K562 (cell line): ENCODE data around the gene LPCAT3.

ENCODE experiments used
- BHLHE40 ChIP-seq: IDR thresholded peaks from 2 replicates; pipeline ENCODE4 v1.6.1; 2011; ENCODE audit warnings: low read length, improper control_type of control experiment
- CBX2 ChIP-seq: fragments of 200-600 bp; sonication (generic); IDR thresholded peaks from one replicate; pipeline ENCODE4 v1.6.1; 2012; ENCODE audit warnings: mild to moderate bottlenecking, low read length, inconsistent platforms; ENCODE audit not compliant: insufficient read depth, poor library complexity, severe bottlenecking
- CBX3 ChIP-seq, 2 experiments: IDR thresholded peaks; 1 replicate in 1 of 2; 2 replicates in 1 of 2; pipeline ENCODE4 v1.6.1; 2012; ENCODE audit warnings: inconsistent platforms in 2 of 2, low read length in 2 of 2, borderline replicate concordance in 1 of 2, control low read depth in 1 of 2
- FOXM1 ChIP-seq, 2 experiments: fragments of 450-650 bp in 1 of 2; sonication (generic) in 1 of 2; formaldehyde crosslinking in 1 of 2; IDR thresholded peaks; 2 replicates each; pipeline versions ENCODE4 v1.6.1 to v1.9.0; 2017 to 2022; ENCODE audit warnings: low read depth in 2 of 2, mild to moderate bottlenecking in 2 of 2, missing genetic modification reagents in 1 of 2, moderate library complexity in 1 of 2
- HDAC3 ChIP-seq: fragments of 450-650 bp; IDR thresholded peaks from 2 replicates; pipeline ENCODE4 v1.6.1; 2018; ENCODE audit warnings: borderline replicate concordance, mild to moderate bottlenecking, moderate library complexity; ENCODE audit not compliant: partially characterized antibody
- SAFB ChIP-seq: fragments of 200-400 bp; formaldehyde crosslinking; IDR thresholded peaks from 2 replicates; pipeline ENCODE4 v1.6.1; 2017; ENCODE audit warnings: low read depth, low read length, borderline replicate concordance
- TBP ChIP-seq: optimal IDR thresholded peaks from 2 replicates; pipeline ENCODE3; 2011; ENCODE audit warnings: low read depth, low read length, improper control_type of control experiment
- ZNF239 ChIP-seq: fragments of 250-450 bp; sonication (Bioruptor Pico); IDR thresholded peaks from 2 replicates; pipeline ENCODE4 v1.4.0; 2020; ENCODE audit warnings: mild to moderate bottlenecking
- ZNF311 ChIP-seq: fragments of 250-450 bp; sonication (Bioruptor Pico); IDR thresholded peaks from 2 replicates; pipeline ENCODE4 v1.4.0; 2020; ENCODE audit warnings: mild to moderate bottlenecking, moderate library complexity
- TF ChIP-seq, protein P1 (sequence below): fragments of 450-650 bp; formaldehyde crosslinking; IDR thresholded peaks from 2 replicates; pipeline ENCODE4 v1.4.0; 2022; ENCODE audit warnings: missing genetic modification characterization
- TF ChIP-seq, protein P2 (sequence below): fragments of 150-350 bp; IDR thresholded peaks from 2 replicates; pipeline ENCODE4 v1.6.1; 2014; ENCODE audit warnings: low read depth, mild to moderate bottlenecking, low read length, borderline replicate concordance
- TF ChIP-seq, protein P3 (sequence below): sonication (generic); formaldehyde crosslinking; IDR thresholded peaks from 2 replicates; pipeline ENCODE4 v1.8.1; 2023; ENCODE audit warnings: mild to moderate bottlenecking, missing genetic modification reagents
- TF ChIP-seq, protein P4 (sequence below), 2 experiments: fragments of 250-450 bp in 1 of 2; fragments of 450-650 bp in 1 of 2; sonication (Bioruptor Pico) in 1 of 2; IDR thresholded peaks; 2 replicates each; pipeline versions ENCODE4 v1.6.1 to v1.8.0; 2016 to 2021; ENCODE audit warnings: mild to moderate bottlenecking in 2 of 2, moderate library complexity in 2 of 2, missing compliant biosample characterization in 1 of 2, missing genetic modification characterization in 1 of 2

DNA sequence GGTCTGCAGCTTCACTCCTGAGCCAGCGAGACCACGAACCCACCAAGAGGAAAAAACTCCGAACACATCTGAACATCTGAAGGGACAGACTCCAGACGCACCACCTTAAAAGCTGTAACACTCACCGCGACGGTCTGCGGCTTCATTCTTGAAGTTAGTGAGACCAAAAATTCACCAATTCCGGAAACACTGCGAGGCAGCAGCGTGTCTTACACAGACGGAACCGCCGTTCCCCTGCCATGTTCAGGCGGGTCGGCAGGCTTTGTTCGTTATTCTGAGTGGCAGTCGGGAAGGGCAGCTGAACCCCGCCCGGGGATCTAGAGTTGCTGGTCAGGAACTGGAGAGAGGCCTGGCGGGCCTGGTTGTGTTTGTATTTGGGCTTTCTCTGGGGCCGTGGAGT is 20.3 kb upstream of the LPCAT3 start:
- TF ChIP-seq ZNF239 (CRISPR knock-in tag) (no peak), SAFB (no peak), ZNF311 (CRISPR knock-in tag) (no peak), BHLHE40 (no peak), CBX3 (IDR thresholded peaks at IDR 0.05; ENCODE audit: borderline replicate concordance in 1 of 2, low read length in 2 of 2) (no peak), TBP (no peak), FOXM1 (IDR thresholded peaks at IDR 0.05; ENCODE audit: low read depth) (no peak), FOXM1 (CRISPR knock-in tag; IDR thresholded peaks at IDR 0.05; ENCODE audit: low read depth) (no peak), CBX2 (no peak), HDAC3 (no peak)
- TF ChIP-seq, protein P1, sequence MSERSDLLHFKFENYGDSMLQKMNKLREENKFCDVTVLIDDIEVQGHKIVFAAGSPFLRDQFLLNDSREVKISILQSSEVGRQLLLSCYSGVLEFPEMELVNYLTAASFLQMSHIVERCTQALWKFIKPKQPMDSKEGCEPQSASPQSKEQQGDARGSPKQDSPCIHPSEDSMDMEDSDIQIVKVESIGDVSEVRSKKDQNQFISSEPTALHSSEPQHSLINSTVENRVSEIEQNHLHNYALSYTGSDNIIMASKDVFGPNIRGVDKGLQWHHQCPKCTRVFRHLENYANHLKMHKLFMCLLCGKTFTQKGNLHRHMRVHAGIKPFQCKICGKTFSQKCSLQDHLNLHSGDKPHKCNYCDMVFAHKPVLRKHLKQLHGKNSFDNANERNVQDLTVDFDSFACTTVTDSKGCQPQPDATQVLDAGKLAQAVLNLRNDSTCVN (CRISPR knock-in tag): no peak
- TF ChIP-seq, protein P2, sequence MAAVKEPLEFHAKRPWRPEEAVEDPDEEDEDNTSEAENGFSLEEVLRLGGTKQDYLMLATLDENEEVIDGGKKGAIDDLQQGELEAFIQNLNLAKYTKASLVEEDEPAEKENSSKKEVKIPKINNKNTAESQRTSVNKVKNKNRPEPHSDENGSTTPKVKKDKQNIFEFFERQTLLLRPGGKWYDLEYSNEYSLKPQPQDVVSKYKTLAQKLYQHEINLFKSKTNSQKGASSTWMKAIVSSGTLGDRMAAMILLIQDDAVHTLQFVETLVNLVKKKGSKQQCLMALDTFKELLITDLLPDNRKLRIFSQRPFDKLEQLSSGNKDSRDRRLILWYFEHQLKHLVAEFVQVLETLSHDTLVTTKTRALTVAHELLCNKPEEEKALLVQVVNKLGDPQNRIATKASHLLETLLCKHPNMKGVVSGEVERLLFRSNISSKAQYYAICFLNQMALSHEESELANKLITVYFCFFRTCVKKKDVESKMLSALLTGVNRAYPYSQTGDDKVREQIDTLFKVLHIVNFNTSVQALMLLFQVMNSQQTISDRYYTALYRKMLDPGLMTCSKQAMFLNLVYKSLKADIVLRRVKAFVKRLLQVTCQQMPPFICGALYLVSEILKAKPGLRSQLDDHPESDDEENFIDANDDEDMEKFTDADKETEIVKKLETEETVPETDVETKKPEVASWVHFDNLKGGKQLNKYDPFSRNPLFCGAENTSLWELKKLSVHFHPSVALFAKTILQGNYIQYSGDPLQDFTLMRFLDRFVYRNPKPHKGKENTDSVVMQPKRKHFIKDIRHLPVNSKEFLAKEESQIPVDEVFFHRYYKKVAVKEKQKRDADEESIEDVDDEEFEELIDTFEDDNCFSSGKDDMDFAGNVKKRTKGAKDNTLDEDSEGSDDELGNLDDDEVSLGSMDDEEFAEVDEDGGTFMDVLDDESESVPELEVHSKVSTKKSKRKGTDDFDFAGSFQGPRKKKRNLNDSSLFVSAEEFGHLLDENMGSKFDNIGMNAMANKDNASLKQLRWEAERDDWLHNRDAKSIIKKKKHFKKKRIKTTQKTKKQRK: no peak
- TF ChIP-seq, protein P3, sequence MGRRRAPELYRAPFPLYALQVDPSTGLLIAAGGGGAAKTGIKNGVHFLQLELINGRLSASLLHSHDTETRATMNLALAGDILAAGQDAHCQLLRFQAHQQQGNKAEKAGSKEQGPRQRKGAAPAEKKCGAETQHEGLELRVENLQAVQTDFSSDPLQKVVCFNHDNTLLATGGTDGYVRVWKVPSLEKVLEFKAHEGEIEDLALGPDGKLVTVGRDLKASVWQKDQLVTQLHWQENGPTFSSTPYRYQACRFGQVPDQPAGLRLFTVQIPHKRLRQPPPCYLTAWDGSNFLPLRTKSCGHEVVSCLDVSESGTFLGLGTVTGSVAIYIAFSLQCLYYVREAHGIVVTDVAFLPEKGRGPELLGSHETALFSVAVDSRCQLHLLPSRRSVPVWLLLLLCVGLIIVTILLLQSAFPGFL: no peak
- TF ChIP-seq, protein P4, sequence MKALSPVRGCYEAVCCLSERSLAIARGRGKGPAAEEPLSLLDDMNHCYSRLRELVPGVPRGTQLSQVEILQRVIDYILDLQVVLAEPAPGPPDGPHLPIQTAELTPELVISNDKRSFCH (CRISPR knock-in tag; IDR thresholded peaks at IDR 0.05): no peak
- TF ChIP-seq, protein P4 (tag; IDR thresholded peaks at IDR 0.05): no peak
